Inferior parietal cortex (tissue), 1 donor: Measurements from ENCODE around the gene P2RY6.

ENCODE experiments used
- DNase-seq: peaks from one replicate; pipeline ENCODE4 v3.0.0-alpha.2; 2016; ENCODE audit errors: extremely low spot score

P2RY6 gene

DNA sequence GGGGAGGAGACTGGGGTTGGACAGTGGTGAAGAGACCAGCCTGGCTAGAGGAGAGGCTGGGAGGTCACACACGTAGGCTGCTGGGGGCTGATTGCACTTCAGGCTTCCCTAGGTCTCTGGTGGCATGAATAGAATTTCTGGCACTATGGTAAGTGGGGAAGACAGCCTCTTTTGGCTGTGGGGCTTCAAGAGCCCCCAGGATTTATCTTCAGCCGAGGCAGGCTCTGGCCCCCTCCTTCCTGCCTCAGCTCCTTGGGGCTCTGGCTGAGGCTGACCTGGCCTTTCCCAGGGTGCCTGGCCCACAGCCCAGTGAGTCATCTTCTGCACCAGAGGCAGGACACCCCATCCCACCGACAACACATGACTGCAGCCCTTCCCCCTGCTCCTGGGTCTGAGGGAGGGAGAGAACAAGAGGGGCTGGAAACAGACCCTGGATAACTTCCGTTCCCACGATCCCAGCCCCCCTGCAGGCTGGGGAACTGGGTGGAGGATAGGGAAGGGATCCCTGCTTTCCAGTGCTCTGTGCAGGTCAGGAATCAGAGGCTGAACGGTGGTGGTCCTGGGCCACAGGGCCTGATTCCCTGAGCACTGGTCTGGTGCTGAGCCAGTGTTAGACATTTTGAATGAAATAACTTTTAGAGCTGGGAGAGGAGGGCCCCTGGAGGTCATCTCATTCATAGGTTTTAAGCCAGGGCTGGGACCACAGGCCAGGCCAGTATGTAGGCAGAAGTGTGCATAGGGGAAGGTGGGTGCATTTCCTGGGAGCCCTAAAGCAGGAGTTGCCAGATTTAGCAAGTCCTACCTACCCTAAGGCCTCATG is 62.5 kb downstream of the P2RY6 start:
- no peak for DNase-seq

GRCh38 chr11:73335204-73335923 is 63.2 kb downstream of the P2RY6 start:
- peak; percentile 96 for DNase-seq

GRCh38 chr11:73337846-73338245 is 65.7 kb downstream of the P2RY6 start:
- no peak for DNase-seq

GRCh38 chr11:73338279-73338678 is 66.1 kb downstream of the P2RY6 start:
- DNase-seq, result no peak

- DNase-seq, result no peak
Measured at GRCh38 chr11:73340164-73340563, 68.0 kb downstream of the P2RY6 start.

DNA sequence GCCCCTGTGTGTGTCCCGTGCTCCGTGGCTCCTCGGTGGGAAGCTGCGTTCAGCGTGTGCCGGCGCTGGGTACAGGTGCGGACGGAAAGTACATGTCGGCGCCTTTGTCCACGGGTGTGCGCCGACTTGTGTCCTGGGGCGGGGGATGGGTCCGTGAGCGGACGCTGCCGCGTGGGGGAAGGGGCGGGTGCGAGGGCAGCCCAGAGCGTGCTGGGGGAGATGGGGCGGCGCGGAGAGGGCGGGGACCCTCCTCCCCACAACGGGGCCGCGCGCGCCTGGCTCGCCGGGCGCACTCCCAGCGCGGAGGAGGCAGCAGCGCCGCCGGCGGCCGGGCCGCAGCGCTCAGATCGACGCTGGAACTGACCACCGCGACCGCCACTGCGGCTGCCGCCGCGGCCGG is 70.5 kb downstream of the P2RY6 start:
- no peak for DNase-seq

DNA sequence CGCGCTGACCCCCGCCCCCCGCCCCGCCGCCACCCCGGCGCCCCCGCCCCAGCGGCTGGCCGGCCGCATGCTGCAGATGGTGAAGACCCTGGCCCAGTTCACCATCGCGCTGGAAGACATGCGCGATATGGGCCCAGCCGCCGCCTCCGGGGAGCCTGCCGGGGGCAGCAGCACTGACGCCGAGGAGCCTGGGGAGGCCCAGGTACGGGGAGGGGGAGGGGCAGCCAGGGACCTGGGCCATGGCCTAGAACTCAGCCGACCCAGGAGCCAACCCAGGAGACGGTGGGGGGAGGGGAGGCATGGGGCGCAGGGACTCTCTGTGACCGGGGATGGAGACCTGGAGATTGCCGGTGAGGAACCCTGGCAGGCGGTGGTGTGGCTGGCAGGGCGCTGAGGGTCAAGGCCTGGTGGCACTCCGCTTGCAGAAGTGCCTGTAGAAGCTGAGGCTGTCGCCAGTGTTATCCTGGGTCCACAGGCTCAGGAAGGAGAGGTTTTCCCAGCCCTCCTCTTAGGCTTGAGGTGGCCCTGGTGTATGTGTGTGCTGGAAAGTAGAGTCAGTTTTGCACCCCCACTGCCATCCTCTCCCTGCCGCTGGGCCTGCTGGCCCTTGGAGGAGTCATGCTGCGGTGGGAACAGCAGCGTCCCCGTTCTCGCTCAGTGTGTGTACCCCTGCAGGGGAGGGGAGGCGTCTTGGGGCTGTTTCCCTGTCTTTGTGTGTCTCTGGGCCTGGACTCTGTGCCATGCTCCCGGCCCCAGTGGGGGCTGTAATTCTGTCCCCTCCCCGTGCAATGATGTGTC is 71.1 kb downstream of the P2RY6 start:
- no peak for DNase-seq

DNA sequence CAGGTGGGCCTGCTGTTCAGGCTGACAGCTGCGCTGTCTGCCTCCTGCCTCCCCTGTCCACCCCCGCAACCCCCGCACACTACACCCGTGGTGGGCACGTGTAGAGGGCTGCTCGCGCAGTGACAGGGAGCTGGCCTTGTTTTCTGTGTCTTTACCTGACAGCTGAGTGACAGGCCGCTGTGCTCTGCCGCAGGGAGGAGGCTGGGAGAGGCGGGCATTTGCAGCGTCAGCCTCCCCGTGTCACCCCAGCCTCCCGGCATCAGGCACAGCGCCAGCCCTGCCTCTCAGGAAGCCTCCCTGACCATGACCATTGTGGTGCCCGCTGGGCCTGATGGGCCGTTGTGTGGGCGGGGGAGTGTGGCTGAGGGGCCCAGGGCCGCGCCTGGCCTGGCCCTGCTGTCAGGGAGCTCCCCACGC is 72.1 kb downstream of the P2RY6 start:
- DNase-seq, result no peak

DNA sequence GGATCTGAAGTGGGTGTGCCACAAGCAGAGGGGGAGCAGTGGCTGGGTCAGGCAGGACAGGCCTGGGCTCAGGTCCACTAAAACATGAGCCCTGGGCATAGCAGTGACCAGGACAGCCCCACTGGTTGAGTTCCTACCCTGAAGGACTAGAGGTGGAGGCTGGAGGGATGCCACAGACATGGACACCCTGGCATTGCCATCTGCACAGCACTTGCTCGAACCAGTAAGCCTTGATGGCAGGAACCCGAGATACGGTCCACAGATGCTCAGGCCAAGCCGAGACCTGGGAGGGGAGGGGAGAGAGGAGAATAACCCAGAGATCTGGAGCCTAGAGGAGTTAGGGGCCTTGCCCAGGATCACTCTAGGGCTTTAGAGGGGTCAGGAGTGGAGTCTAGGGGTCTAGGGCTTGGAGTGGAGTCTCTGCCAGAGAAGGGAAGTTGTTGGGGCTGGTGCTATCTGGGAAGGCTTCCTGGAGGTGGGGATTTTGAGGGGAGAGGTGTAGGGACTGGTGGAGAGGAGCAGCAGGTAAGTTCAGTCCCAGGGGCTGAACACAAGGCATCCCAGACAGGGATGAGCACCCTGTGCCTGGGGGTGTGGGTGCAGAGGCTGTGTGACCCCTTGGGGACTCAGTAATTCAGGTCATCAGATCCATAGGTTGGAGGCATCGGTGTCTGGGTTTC is 73.5 kb downstream of the P2RY6 start:
- DNase-seq, result no peak

- DNase-seq, result no peak
Measured at GRCh38 chr11:73346186-73346935, 74.2 kb downstream of the P2RY6 start.

GRCh38 chr11:73347067-73347466 is 74.9 kb downstream of the P2RY6 start:
- no peak for DNase-seq
